K562 (cell line): ENCODE results near the gene MAP3K4. TPM values are rescaled to one million over a fixed set of nuclear protein-coding genes. Genes with fewer than 3 reads are reported as not detected.

ENCODE experiments used
- ATAC-seq: fragments of 200-7000 bp; cut with Tn5 transposase; 3 replicates; pipeline ENCODE4 v1.9.1; 2020; ENCODE audit warnings: moderate library complexity
- BruUV-seq: library from RNA; stranded (reverse); fragments of 400-500 nt; replicated peaks from 2 replicates; lab custom pipeline; 2021; lab: Mats Ljungman, UMichigan
- CTCF ChIA-PET: fragments of 300-600 bp; formaldehyde crosslinking; extraction: SDS; loops from one replicate; lab custom pipeline; 2021; ENCODE audit warnings: low intra/inter-chr PET ratio; lab: Yijun Ruan, JAX
- POLR2A ChIA-PET: fragments of 300-600, 350-650 bp; sonication (Branson Sonifier 250); formaldehyde crosslinking; extraction: SDS; loops from one replicate; lab custom pipeline; 2021; ENCODE audit warnings: antibody characterized with exemption, inconsistent platforms; lab: Yijun Ruan, JAX
- DNase-seq, 4 experiments: peaks; one replicate each; pipeline versions ENCODE4 v3.0.0 to v3.0.0-alpha.2; 2011 to 2018; ENCODE audit warnings: low spot score in 3 of 4, mixed read lengths in 3 of 4; ENCODE audit errors: extremely low read depth in 1 of 4
- FAIRE-seq: peaks from 2 replicates; lab custom pipeline; 2011; peaks lifted over from hg19 to GRCh38; lab: Jason Lieb, UNC
- H2AFZ ChIP-seq: 2 replicates; pipeline ENCODE4 v1.6.0; 2011; ENCODE audit warnings: low read depth, low read length, control low read depth, inconsistent platforms
- H3K27ac ChIP-seq: fragments of 200-600 bp; 3 replicates; pipeline ENCODE4 v1.8.0; 2011; ENCODE audit warnings: low read depth, mild to moderate bottlenecking, control low read depth, inconsistent platforms, low read length, moderate library complexity, mixed read lengths; ENCODE audit errors: extremely low read depth
- H3K27me3 ChIP-seq, 2 experiments: fragments of 300-600 bp in 1 of 2; 2 replicates in 1 of 2; 3 replicates in 1 of 2; pipeline versions ENCODE4 v1.6.0 to v1.8.0; 2011; ENCODE audit warnings: inconsistent platforms in 2 of 2, low read length in 2 of 2, mild to moderate bottlenecking in 1 of 2, mixed read lengths in 1 of 2, moderate library complexity in 1 of 2; ENCODE audit not compliant: control insufficient read depth in 2 of 2, insufficient read depth in 2 of 2
- H3K36me3 ChIP-seq: fragments of 300-600 bp; 3 replicates; pipeline ENCODE4 v1.8.0; 2011; ENCODE audit warnings: mild to moderate bottlenecking, low read length, inconsistent platforms; ENCODE audit not compliant: control insufficient read depth, insufficient read depth
- H3K4me1 ChIP-seq, 2 experiments: fragments of 200-600 bp in 1 of 2; replicated peaks in 1 of 2; 2 replicates in 1 of 2; 3 replicates in 1 of 2; pipeline versions ENCODE4 v1.5.1 to v1.8.0; 2011; ENCODE audit warnings: inconsistent platforms in 2 of 2, low read length in 2 of 2, mild to moderate bottlenecking in 1 of 2, mixed read lengths in 1 of 2, moderate library complexity in 1 of 2; ENCODE audit not compliant: control insufficient read depth in 2 of 2, insufficient read depth in 2 of 2
- H3K4me2 ChIP-seq: 2 replicates; pipeline ENCODE4 v1.6.1; 2011; ENCODE audit warnings: low read length, control low read depth, inconsistent platforms, mixed read lengths; ENCODE audit not compliant: insufficient read depth
- H3K4me3 ChIP-seq: fragments of 200-600 bp; sonication (generic), shearing (Covaris generic); 2 replicates; pipeline ENCODE4 v1.5.1; 2016; ENCODE audit warnings: control low read depth, inconsistent platforms
- H3K79me2 ChIP-seq: fragments of 200-600 bp; 3 replicates; pipeline ENCODE4 v1.8.0; 2011; ENCODE audit warnings: low read length, inconsistent platforms; ENCODE audit not compliant: control insufficient read depth, insufficient read depth
- H3K9ac ChIP-seq, 2 experiments: 2 replicates each; pipeline versions ENCODE4 v1.6.0 to v1.6.1; 2011; ENCODE audit warnings: low read depth in 2 of 2, low read length in 2 of 2, control low read depth in 1 of 2, inconsistent platforms in 1 of 2, mild to moderate bottlenecking in 1 of 2, mixed read lengths in 1 of 2; ENCODE audit not compliant: insufficient read depth in 1 of 2
- H3K9me1 ChIP-seq: one replicate; pipeline ENCODE4 v1.6.0; 2011; ENCODE audit warnings: inconsistent platforms, mild to moderate bottlenecking, low read length, moderate library complexity; ENCODE audit not compliant: control insufficient read depth, insufficient read depth
- H3K9me3 ChIP-seq: replicated peaks from 2 replicates; pipeline ENCODE4 v1.5.1; 2011; ENCODE audit warnings: low read depth, low read length, inconsistent platforms; ENCODE audit not compliant: control insufficient read depth, insufficient read depth
- H4K20me1 ChIP-seq: replicated peaks from 2 replicates; pipeline ENCODE4 v1.6.1; 2011; ENCODE audit warnings: low read length, inconsistent platforms, mixed read lengths; ENCODE audit not compliant: control insufficient read depth, insufficient read depth
- ETV1 ChIP-seq: fragments of 450-650 bp; conservative IDR thresholded peaks from 2 replicates; pipeline ENCODE4 v1.6.1; 2016; ENCODE audit warnings: missing genetic modification characterization, control low read depth, low read depth, missing compliant biosample characterization
- HNRNPUL1 ChIP-seq: fragments of 200-400 bp; formaldehyde crosslinking; IDR thresholded peaks from 2 replicates; pipeline ENCODE4 v1.6.1; 2017; ENCODE audit warnings: low read length
- IRF2 ChIP-seq: sonication (generic); formaldehyde crosslinking; IDR thresholded peaks from 2 replicates; pipeline ENCODE4 v1.8.1; 2022; ENCODE audit warnings: mild to moderate bottlenecking, missing genetic modification reagents
- MEF2D ChIP-seq: conservative IDR thresholded peaks from 2 replicates; pipeline ENCODE4 v1.6.1; 2016; ENCODE audit warnings: low read depth, missing genetic modification characterization, missing compliant biosample characterization
- POLR2G ChIP-seq: fragments of 200-400 bp; formaldehyde crosslinking; IDR thresholded peaks from 2 replicates; pipeline ENCODE4 v1.6.1; 2017; ENCODE audit warnings: low read depth, mild to moderate bottlenecking, antibody characterized with exemption, low read length, moderate library complexity
- PPARD ChIP-seq: fragments of 250-450 bp; sonication (Bioruptor Pico); IDR thresholded peaks from 2 replicates; pipeline ENCODE4 v1.8.0; 2022; ENCODE audit warnings: inconsistent platforms, mild to moderate bottlenecking, moderate library complexity
- RREB1 ChIP-seq: fragments of 250-450 bp; sonication (Bioruptor Pico); IDR thresholded peaks from 2 replicates; pipeline ENCODE4 v1.4.0; 2020
- STAG1 ChIP-seq: sonication (generic); formaldehyde crosslinking; IDR thresholded peaks from 2 replicates; pipeline ENCODE4 v1.5.0; 2020; ENCODE audit warnings: missing genetic modification reagents, borderline replicate concordance
- ZNF197 ChIP-seq: fragments of 200-800 bp; sonication (Bioruptor generic); IDR thresholded peaks from 2 replicates; pipeline ENCODE4 v1.6.1; 2016; ENCODE audit warnings: low read depth, missing genetic modification characterization, missing compliant biosample characterization
- WGBS: fragments of 100-300 bp; shearing (Covaris generic); methylation state at CpG from one replicate; pipeline ENCODE4 v1.1.6; 2016; ENCODE audit warnings: low coverage, mixed read lengths; ENCODE audit not compliant: insufficient coverage; ENCODE audit errors: missing lambda C conversion rate; 5-methylcytosine and 5-hydroxymethylcytosine counted together
- in situ Hi-C: fragments of 300-500 bp; cut with MboI; formaldehyde crosslinking; loops from 4 replicates; pipeline ENCODE4 v1.15.0; 2018; ENCODE audit warnings: inconsistent platforms, mixed read lengths
- intact Hi-C: fragments of 100-400 bp; cut with micrococcal nuclease; formaldehyde crosslinking; loops from 2 replicates; pipeline ENCODE4 v1.14.2; 2022
- polyA plus RNA-seq, 8 experiments: library from polyadenylated mRNA; depleted of rRNA in 4 of 8; stranded (reverse) in 5 of 8; unstranded in 3 of 8; fragments of >200 nt; fragmentation: Nextera tagmentation in 2 of 8; fragmentation: Illumina TruSeq in 1 of 8; extraction: Ambion mirVana in 2 of 8; extraction: Trizol in 1 of 8; gene quantifications; 2 replicates each; pipeline versions ENCODE4 v1.2.1 to v1.2.3, GENCODE V29; 2011 to 2014; ENCODE audit warnings: inconsistent platforms in 1 of 8, missing spikeins in 1 of 8
- total RNA-seq, 7 experiments: library from RNA; depleted of rRNA in 6 of 7; stranded (reverse); fragments of >200 nt in 6 of 7; fragmentation: Illumina TruSeq in 2 of 7; extraction: Trizol in 2 of 7; gene quantifications; 2 replicates each; pipeline versions ENCODE4 v1.2.1 to v1.2.3, GENCODE V29; 2011 to 2021; ENCODE audit warnings: low replicate concordance in 1 of 7

Gene MAP3K4
- total and polyA plus RNA-seq, 9 of the 15 experiments (the other 6 are each of a cell fraction or from before 2014, with no cell fraction given), result 21.0 to 77.2 (median 48.9) TPM

- no peak for TF ChIP-seq PPARD (CRISPR knock-in tag)
- TF ChIP-seq POLR2G, result peak; percentile 62
These were observed 143.2 kb downstream of the MAP3K4 start (continued) for GRCh38 chr6:161134550-161135298.

GRCh38 chr6:161135695-161136591, 144.4 kb downstream of the MAP3K4 start:
- H2AFZ ChIP-seq, result no peak overlapping the region
- ChIA-PET CTCF (interaction anchor here (1.3 to 1.5 kb wide), 2 partner anchors 234 to 238 kb away, joined by 4 to 7 read pairs; no protein-coding TSS in a partner anchor), POLR2A (interaction anchor here (0.6 to 1.7 kb wide), 5 partner anchors 8 to 239 kb away, joined by 3 to 8 read pairs (median 4); no protein-coding TSS in a partner anchor)
- intact Hi-C loops, result no loop called here
- no peaks in the 10 kb centered on the region for H3K27me3 ChIP-seq
- WGBS, result 78% methylated on average over 23 of the region's 23 CpGs
- no peak for ATAC-seq
- no peak for DNase-seq
- H3K79me2 ChIP-seq, result no peaks in the 10 kb centered on the region
- H3K4me1 ChIP-seq, result peaks cover under 1 to 28% of the 10 kb centered on the region in 2 experiments; a peak in 3 of 5 replicates
- in situ Hi-C loops, result no loop called here
- no peak overlapping the region for H3K4me3 ChIP-seq
- H3K36me3 ChIP-seq, result peaks cover 13% of the 10 kb centered on the region; the same call in 2 of the 3 replicates
- H3K27ac ChIP-seq, result no peak overlapping the region
- H4K20me1 ChIP-seq, result no peaks in the 10 kb centered on the region
- H3K4me2 ChIP-seq, result no peak overlapping the region
- no peak for FAIRE-seq
- no TSS peak for BruUV-seq
- peak overlapping the region in 1 of 2 experiments; percentile 16; a peak in 1 of 4 replicates for H3K9ac ChIP-seq
- H3K9me3 ChIP-seq, result no peaks in the 10 kb centered on the region
- H3K9me1 ChIP-seq, result no peaks in the 10 kb centered on the region
- TF ChIP-seq IRF2 (CRISPR knock-in tag) (no peak), HNRNPUL1 (no peak), STAG1 (CRISPR knock-in tag) (peak; percentile 17; the same call in 1 of the 2 replicates), ZNF197 (CRISPR knock-in tag) (no peak), POLR2G (peak; percentile 67), MEF2D (tag) (no peak), ETV1 (tag) (no peak), RREB1 (CRISPR knock-in tag) (no peak)
